ENCODE data around the gene GAB2.

Gene GAB2

GRCh38 chr11:78457448-78457847 is 39.8 kb upstream of the GAB2 start:
- TF ChIP-seq, protein P1, sequence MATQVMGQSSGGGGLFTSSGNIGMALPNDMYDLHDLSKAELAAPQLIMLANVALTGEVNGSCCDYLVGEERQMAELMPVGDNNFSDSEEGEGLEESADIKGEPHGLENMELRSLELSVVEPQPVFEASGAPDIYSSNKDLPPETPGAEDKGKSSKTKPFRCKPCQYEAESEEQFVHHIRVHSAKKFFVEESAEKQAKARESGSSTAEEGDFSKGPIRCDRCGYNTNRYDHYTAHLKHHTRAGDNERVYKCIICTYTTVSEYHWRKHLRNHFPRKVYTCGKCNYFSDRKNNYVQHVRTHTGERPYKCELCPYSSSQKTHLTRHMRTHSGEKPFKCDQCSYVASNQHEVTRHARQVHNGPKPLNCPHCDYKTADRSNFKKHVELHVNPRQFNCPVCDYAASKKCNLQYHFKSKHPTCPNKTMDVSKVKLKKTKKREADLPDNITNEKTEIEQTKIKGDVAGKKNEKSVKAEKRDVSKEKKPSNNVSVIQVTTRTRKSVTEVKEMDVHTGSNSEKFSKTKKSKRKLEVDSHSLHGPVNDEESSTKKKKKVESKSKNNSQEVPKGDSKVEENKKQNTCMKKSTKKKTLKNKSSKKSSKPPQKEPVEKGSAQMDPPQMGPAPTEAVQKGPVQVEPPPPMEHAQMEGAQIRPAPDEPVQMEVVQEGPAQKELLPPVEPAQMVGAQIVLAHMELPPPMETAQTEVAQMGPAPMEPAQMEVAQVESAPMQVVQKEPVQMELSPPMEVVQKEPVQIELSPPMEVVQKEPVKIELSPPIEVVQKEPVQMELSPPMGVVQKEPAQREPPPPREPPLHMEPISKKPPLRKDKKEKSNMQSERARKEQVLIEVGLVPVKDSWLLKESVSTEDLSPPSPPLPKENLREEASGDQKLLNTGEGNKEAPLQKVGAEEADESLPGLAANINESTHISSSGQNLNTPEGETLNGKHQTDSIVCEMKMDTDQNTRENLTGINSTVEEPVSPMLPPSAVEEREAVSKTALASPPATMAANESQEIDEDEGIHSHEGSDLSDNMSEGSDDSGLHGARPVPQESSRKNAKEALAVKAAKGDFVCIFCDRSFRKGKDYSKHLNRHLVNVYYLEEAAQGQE (IDR thresholded peaks at IDR 0.05; ENCODE audit: insufficient read depth in 1 of 2, low read depth in 2 of 2, low read length in 2 of 2) = no peak
- no peak for TF ChIP-seq POLR2AphosphoS5 (IDR thresholded peaks at IDR 0.05; ENCODE audit: low read depth, low read length)
- TF ChIP-seq SIN3A (IDR thresholded peaks at IDR 0.05; ENCODE audit: borderline replicate concordance, insufficient read depth, low read length) = no peak
- TF ChIP-seq FOXP2 (optimal IDR thresholded peaks at IDR 0.05; ENCODE audit: borderline replicate concordance, extremely low read depth, extremely low read length, insufficient read depth) = no peak
- no peak for TF ChIP-seq TAF1 (IDR thresholded peaks at IDR 0.05; ENCODE audit: borderline replicate concordance, insufficient read depth, low read length)

DNA sequence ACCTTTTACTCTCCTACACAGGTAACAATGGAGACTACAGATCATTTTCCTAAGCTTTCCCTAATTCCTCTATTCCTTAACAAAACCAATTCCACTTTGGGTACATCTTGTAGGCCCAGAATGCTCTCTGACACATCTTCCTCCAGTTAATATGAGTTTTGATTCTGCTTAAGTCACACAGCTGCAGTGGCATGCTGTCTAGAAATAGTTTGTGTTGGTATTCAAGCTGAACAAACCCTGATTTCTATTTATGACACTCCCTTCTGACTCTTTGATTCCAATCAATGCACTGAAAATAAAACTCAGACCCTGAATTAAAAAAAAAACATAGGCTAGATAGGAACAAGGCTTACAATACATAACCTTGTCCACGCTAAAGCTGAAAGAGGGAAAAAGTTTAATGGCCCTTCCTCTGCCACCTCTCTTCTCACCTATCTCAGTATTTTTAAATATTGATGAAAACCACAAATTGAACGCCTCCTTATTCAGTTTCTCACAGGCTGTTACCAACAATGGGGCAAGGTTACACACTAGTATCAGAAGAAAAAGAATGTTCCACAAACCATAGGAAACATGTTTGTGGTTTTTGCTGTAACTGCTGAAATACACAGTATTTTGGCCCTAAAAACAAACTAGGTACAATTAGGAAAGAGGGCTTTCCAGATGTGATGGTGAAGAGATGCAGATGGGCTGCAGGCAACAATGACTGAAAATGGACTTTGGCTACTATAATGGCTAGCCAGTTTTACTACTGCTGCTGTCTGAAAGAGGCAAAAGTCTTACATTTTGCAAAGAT is 35.7 kb upstream of the GAB2 start:
- TF ChIP-seq TAF1 (IDR thresholded peaks at IDR 0.05; ENCODE audit: borderline replicate concordance, insufficient read depth, low read length) (no peak), POLR2AphosphoS5 (IDR thresholded peaks at IDR 0.05; ENCODE audit: low read depth, low read length) (no peak), SIN3A (IDR thresholded peaks at IDR 0.05; ENCODE audit: borderline replicate concordance, insufficient read depth, low read length) (no peak), FOXP2 (optimal IDR thresholded peaks at IDR 0.05; ENCODE audit: borderline replicate concordance, extremely low read depth, extremely low read length, insufficient read depth) (no peak)
- TF ChIP-seq, protein P1 (IDR thresholded peaks at IDR 0.05; ENCODE audit: insufficient read depth in 1 of 2, low read depth in 2 of 2, low read length in 2 of 2) = no peak

- TF ChIP-seq TAF1 (IDR thresholded peaks at IDR 0.05; ENCODE audit: borderline replicate concordance, insufficient read depth, low read length) (no peak), FOXP2 (optimal IDR thresholded peaks at IDR 0.05; ENCODE audit: borderline replicate concordance, extremely low read depth, extremely low read length, insufficient read depth) (no peak), SIN3A (IDR thresholded peaks at IDR 0.05; ENCODE audit: borderline replicate concordance, insufficient read depth, low read length) (no peak), POLR2AphosphoS5 (IDR thresholded peaks at IDR 0.05; ENCODE audit: low read depth, low read length) (no peak)
- TF ChIP-seq, protein P1 (IDR thresholded peaks at IDR 0.05; ENCODE audit: insufficient read depth in 1 of 2, low read depth in 2 of 2, low read length in 2 of 2) = no peak
Observed at GRCh38 chr11:78451371-78452150, 33.9 kb upstream of the GAB2 start.

- no peak for TF ChIP-seq SIN3A (IDR thresholded peaks at IDR 0.05; ENCODE audit: borderline replicate concordance, insufficient read depth, low read length)
- no peak for TF ChIP-seq POLR2AphosphoS5 (IDR thresholded peaks at IDR 0.05; ENCODE audit: low read depth, low read length)
- TF ChIP-seq TAF1 (IDR thresholded peaks at IDR 0.05; ENCODE audit: borderline replicate concordance, insufficient read depth, low read length) = no peak
- no peak for TF ChIP-seq FOXP2 (optimal IDR thresholded peaks at IDR 0.05; ENCODE audit: borderline replicate concordance, extremely low read depth, extremely low read length, insufficient read depth)
- TF ChIP-seq, protein P1 (IDR thresholded peaks at IDR 0.05; ENCODE audit: insufficient read depth in 1 of 2, low read depth in 2 of 2, low read length in 2 of 2) = no peak
Observed at GRCh38 chr11:78450866-78451265, 33.2 kb upstream of the GAB2 start.
